ENCODE data around the gene SH2D3A.
"Not testable (repeated sequence)": the region's sequence is repeated elsewhere in the genome, so short reads cannot be mapped to it uniquely, and the experiment has no call there.

Gene SH2D3A

DNA sequence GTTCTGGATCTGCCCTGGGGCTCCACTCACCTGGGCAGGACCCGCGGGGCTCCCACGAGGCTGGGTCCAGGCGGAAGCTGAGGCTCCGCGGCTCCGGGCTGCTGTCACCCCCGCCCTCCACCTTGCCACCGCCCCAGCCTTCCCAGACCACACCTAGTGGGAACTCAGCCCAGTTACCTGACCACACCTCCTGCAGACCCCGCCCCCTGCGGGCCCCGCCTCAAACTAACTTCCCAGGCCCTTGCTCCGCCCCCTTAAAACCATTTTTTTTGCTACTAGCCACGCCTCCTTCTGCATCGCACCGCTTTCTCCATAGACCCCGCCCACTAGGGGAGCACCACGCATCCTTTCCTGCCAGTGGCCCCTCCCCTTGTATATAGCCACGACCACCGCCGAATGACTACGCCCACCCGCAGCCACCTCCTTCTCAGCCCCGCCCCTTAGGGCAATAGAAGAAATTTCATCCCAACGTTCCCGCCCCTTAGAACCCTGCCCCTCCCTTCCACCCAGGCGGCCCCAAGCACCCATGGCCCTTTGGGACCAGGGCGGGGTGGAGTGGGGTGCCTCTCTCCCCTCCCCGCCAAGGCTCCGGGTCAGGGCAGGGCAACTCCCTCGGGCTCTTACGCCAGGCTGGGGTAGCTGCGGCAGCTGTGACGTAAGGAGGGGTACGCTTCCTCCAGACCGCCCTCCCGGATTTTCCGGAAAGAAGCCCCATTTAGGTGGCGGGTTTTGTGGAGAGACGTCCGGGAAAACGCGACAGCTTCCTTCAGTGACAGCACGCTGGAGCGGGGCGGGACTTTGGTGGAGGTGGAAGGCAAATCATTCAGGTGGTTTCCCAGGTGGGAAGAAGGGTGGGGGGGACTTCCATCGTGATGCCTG lies at the start of gene SH2D3A:
SH2D3A (minus strand) TSS at position 79 of the 879 bp plus-strand sequence. CDS start 3,687 bp downstream, outside the sequence.
- DNase-seq: peak; percentile 65

DNA sequence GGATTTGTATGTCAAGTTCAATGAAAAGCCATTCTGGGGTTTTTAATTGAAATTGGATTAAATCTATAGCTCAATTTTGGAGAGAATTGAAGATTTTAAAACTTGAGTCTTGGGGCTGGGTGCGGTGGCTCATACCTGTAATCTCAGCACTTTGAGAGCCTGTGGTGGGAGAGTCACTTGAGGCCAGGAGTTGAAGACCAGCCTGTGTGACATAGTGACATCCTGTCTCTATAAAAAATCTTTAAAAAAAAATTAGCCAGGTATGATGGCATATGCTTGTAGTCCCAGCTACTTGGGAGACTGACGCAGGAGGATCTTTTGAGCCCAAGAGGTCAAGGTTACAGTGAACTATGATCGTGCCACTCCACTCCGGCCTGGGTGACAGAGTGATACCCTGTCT lies 46.4 kb upstream of the SH2D3A start:
- no peak for DNase-seq

- no peak for DNase-seq
These were observed 45.4 kb upstream of the SH2D3A start for GRCh38 chr19:6812612-6813011.

GRCh38 chr19:6811906-6812305 lies 44.7 kb upstream of the SH2D3A start:
- DNase-seq: no peak

- no peak for DNase-seq
These were observed 44.1 kb upstream of the SH2D3A start for GRCh38 chr19:6811378-6811777.

- no peak for DNase-seq
These were observed 42.0 kb upstream of the SH2D3A start for GRCh38 chr19:6809262-6809661.

GRCh38 chr19:6808494-6808893 lies 41.3 kb upstream of the SH2D3A start:
- DNase-seq: no peak

GRCh38 chr19:6807291-6807690 lies 40.1 kb upstream of the SH2D3A start:
- DNase-seq: no peak

DNA sequence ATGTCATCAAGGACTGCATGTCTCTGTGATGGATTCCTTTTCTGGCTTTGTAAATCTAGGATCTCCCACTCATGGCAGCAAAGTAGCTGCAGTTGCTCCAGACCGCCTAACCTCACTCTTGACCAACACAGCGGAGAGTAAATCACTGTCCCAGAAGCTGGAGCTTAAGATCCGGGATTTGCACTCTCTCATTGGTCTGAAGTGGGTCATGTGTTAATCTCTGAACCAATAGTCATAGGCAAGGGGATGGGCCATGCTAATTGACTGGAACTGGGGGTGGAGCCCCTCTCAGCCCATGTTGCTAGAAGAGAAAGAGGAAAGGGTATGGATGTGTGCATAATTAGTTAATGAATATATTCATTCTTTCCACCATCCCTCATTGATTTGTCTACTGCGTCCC lies 39.3 kb upstream of the SH2D3A start:
- DNase-seq: no peak

GRCh38 chr19:6803036-6803404 lies 35.8 kb upstream of the SH2D3A start:
- no peak for DNase-seq

- DNase-seq: peak; percentile 40
These were observed 35.3 kb upstream of the SH2D3A start for GRCh38 chr19:6802336-6803035.

DNA sequence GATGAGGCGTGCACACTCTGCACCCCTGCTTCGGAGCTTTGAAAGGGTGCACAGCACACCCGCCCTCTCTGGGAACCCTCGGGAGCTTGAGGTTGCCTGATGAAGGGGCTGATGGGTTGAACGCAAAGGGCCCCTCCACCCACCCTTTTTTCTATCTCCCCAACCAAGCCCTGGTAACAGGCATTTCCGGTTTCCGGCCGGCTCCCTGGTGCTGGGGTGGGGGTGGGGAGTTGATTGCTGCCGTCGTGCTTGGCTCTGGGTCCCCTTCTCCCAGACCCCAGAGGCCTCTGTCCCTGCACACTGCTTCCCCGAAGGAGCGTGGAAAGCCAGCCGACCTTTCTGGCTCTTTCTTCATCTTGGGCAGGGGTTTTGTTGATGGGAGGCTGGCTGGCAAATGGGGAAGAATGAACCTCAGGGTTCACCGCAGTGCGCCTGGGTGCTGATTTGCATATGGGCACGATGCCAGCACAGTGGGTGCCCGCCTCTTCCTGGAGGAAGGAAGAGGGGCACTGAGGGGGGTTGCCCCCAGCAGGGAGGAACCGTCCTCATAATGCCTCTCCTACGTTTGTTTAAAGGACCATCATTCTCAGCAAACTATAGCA lies 34.4 kb upstream of the SH2D3A start:
- peak; percentile 62 for DNase-seq

GRCh38 chr19:6800991-6801484 lies 33.8 kb upstream of the SH2D3A start:
- DNase-seq: no peak

GRCh38 chr19:6800160-6800790 lies 33.0 kb upstream of the SH2D3A start:
- not testable (repeated sequence) for DNase-seq

GRCh38 chr19:6797646-6798045 lies 30.4 kb upstream of the SH2D3A start:
- no peak for DNase-seq

DNA sequence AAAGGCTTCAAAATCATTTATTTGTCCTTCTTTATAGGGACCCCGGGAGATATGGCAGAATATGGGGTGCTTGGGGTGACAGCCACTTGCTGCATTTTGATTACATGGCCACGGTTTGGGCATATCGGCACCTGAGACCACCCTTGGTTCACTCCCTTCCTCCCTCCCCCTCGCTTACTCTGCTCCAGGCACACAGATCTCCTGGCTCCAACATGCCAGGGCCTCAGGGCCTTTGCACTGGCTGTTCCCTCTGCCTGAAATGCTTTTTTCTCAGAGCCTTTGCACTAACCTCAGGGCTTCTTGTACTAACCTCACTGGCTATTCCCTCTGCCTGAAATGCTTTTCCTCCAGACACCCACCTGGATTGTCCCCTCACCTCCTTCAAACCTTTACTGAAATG lies 29.0 kb upstream of the SH2D3A start:
- DNase-seq: no peak

- DNase-seq: no peak
These were observed 27.6 kb upstream of the SH2D3A start for GRCh38 chr19:6794686-6795431.

DNA sequence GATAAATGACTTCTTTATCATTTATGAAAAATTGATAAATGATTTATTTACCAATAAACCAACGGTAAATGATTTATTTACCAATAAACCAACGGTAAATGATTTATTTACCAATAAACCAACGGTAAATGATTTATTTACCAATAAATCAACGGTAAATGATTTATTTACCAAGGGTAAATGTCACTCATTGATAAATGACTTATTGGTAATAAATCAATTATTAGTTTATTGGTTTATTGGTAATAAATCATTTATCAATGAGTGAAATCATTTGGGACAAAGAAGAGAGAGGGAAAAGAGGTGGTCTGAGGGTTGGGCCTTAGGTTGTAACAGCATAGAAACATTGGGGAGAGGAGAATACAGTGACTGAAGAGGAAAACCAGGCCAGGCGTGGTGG lies 26.7 kb upstream of the SH2D3A start:
- DNase-seq: no peak

- DNase-seq: no peak
These were observed 26.2 kb upstream of the SH2D3A start for GRCh38 chr19:6793411-6793810.

- no peak for DNase-seq
These were observed 24.0 kb upstream of the SH2D3A start for GRCh38 chr19:6791237-6791636.

- DNase-seq: no peak
These were observed 23.2 kb upstream of the SH2D3A start for GRCh38 chr19:6790194-6791128.

Data from femur (tissue), 1 donor.